ENCODE measurements around the gene NCEH1.

DNA sequence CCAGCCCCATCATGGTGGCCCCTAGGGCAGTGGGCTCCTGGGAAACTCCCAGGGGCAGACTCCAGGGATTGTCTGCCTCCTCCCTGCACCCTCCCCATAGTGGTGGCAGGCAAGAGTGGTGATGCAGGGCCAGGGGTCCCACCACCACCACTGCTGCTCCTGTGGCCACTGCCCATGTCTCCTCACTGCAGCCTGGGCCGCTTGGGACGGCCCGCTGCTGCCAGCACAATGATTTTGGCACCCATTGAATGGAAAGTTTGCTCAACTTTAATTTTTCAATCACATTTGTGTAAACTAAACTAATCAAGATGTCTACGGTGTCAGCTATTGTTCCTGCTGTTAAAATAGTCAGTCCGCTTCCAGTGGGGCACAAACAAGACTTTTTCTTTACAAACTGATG lies 95.6 kb downstream of the NCEH1 start:
- TF ChIP-seq POLR2A (IDR thresholded peaks at IDR 0.05; ENCODE audit: extremely low read depth, insufficient read length) = no peak
- TF ChIP-seq, protein P1, sequence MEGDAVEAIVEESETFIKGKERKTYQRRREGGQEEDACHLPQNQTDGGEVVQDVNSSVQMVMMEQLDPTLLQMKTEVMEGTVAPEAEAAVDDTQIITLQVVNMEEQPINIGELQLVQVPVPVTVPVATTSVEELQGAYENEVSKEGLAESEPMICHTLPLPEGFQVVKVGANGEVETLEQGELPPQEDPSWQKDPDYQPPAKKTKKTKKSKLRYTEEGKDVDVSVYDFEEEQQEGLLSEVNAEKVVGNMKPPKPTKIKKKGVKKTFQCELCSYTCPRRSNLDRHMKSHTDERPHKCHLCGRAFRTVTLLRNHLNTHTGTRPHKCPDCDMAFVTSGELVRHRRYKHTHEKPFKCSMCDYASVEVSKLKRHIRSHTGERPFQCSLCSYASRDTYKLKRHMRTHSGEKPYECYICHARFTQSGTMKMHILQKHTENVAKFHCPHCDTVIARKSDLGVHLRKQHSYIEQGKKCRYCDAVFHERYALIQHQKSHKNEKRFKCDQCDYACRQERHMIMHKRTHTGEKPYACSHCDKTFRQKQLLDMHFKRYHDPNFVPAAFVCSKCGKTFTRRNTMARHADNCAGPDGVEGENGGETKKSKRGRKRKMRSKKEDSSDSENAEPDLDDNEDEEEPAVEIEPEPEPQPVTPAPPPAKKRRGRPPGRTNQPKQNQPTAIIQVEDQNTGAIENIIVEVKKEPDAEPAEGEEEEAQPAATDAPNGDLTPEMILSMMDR (IDR thresholded peaks at IDR 0.05; ENCODE audit: low read depth, low read length) = no peak
- TF ChIP-seq, protein P2, sequence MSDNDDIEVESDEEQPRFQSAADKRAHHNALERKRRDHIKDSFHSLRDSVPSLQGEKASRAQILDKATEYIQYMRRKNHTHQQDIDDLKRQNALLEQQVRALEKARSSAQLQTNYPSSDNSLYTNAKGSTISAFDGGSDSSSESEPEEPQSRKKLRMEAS (IDR thresholded peaks at IDR 0.05; ENCODE audit: low read depth, low read length) = no peak
- TF ChIP-seq MYC (IDR thresholded peaks at IDR 0.05; ENCODE audit: low read depth, low read length) = no peak
